Measurements from ENCODE around the gene TNFRSF1A.

DNA sequence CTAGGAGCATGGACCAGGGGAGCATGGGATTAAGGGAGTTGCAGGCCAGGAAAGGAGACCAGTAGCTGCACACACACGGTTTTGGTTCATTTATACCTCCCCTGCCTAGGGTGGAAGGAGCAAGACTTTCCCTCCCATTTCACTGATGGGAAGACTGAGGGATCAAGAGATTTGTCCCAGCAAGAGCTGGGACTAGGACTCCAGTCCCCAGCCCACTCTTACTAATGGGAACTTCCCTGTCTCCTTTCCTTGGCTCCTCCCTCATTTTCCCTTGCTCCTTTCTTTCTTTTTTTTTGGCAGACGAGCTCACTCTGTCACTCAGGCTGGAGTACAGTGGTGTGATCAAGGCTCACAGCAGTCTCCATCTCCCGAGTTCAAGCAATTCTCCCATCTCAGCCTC, 20.5 kb upstream of the TNFRSF1A start:
- TF ChIP-seq, protein P1, sequence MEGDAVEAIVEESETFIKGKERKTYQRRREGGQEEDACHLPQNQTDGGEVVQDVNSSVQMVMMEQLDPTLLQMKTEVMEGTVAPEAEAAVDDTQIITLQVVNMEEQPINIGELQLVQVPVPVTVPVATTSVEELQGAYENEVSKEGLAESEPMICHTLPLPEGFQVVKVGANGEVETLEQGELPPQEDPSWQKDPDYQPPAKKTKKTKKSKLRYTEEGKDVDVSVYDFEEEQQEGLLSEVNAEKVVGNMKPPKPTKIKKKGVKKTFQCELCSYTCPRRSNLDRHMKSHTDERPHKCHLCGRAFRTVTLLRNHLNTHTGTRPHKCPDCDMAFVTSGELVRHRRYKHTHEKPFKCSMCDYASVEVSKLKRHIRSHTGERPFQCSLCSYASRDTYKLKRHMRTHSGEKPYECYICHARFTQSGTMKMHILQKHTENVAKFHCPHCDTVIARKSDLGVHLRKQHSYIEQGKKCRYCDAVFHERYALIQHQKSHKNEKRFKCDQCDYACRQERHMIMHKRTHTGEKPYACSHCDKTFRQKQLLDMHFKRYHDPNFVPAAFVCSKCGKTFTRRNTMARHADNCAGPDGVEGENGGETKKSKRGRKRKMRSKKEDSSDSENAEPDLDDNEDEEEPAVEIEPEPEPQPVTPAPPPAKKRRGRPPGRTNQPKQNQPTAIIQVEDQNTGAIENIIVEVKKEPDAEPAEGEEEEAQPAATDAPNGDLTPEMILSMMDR (IDR thresholded peaks at IDR 0.05; ENCODE audit: borderline replicate concordance, extremely low read depth, low read length, poor library complexity, severe bottlenecking): no peak
- TF ChIP-seq EZH2 (IDR thresholded peaks at IDR 0.05; ENCODE audit: borderline replicate concordance, low read depth, low read length, severe bottlenecking): no peak
